Ishikawa (cell line): ENCODE data around the gene SCGB3A2.

Experiments used
- CEBPB ChIP-seq: IDR thresholded peaks from 2 replicates; pipeline ENCODE4 v1.6.1; 2012
- CREB1 ChIP-seq: IDR thresholded peaks from 2 replicates; pipeline ENCODE4 v1.6.1; 2012; ENCODE audit warnings: low read depth
- EGR1 ChIP-seq: IDR thresholded peaks from 2 replicates; pipeline ENCODE4 v1.6.1; 2012
- EP300 ChIP-seq: IDR thresholded peaks from 2 replicates; pipeline ENCODE4 v1.6.1; 2012; ENCODE audit warnings: borderline replicate concordance
- FOXM1 ChIP-seq: IDR thresholded peaks from 2 replicates; pipeline ENCODE4 v1.6.1; 2012; ENCODE audit warnings: low read depth, borderline replicate concordance
- NFIC ChIP-seq: IDR thresholded peaks from 2 replicates; pipeline ENCODE4 v1.6.1; 2012
- RAD21 ChIP-seq: IDR thresholded peaks from 2 replicates; pipeline ENCODE4 v1.6.1; 2012; ENCODE audit warnings: low read depth
- TAF1 ChIP-seq: IDR thresholded peaks from 2 replicates; pipeline ENCODE4 v1.6.1; 2012; ENCODE audit warnings: low read depth, mild to moderate bottlenecking
- TCF12 ChIP-seq: IDR thresholded peaks from 2 replicates; pipeline ENCODE4 v1.6.1; 2012; ENCODE audit warnings: low read depth
- TEAD4 ChIP-seq: IDR thresholded peaks from 2 replicates; pipeline ENCODE4 v1.6.1; 2012
- YY1 ChIP-seq: IDR thresholded peaks from 2 replicates; pipeline ENCODE4 v1.6.1; 2012; ENCODE audit warnings: low read depth
- ZBTB7A ChIP-seq: IDR thresholded peaks from 2 replicates; pipeline ENCODE4 v1.6.1; 2012; ENCODE audit warnings: low read depth
- TF ChIP-seq, protein P1 (sequence below): IDR thresholded peaks from 2 replicates; pipeline ENCODE4 v1.6.1; 2012
- TF ChIP-seq, protein P2 (sequence below): IDR thresholded peaks from 2 replicates; pipeline ENCODE4 v1.6.1; 2012
- TF ChIP-seq, protein P3 (sequence below): IDR thresholded peaks from 2 replicates; pipeline ENCODE4 v1.6.1; 2012; ENCODE audit warnings: low read depth, mild to moderate bottlenecking

SCGB3A2 gene

DNA sequence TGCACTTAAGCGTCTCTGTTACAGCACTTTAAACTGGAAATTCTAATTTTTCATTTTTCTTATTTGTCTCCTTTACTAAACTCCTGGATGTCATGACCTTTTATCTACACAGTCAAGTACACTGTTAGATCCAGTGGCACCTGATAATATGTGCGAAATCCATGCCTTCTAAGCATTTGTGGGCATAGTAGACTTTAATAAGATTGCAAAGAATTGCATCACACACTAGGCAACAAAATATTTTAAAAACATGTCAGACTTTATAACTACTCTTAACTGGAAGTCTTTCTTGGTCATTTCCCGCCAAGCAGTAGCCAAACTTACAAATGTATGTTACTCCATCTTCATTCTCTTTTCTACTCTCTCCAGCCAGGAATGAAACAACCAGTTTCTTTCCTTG is 42.1 kb upstream of the SCGB3A2 start:
- no peak for TF ChIP-seq RAD21
- TF ChIP-seq ZBTB7A = no peak
- TF ChIP-seq, protein P1, sequence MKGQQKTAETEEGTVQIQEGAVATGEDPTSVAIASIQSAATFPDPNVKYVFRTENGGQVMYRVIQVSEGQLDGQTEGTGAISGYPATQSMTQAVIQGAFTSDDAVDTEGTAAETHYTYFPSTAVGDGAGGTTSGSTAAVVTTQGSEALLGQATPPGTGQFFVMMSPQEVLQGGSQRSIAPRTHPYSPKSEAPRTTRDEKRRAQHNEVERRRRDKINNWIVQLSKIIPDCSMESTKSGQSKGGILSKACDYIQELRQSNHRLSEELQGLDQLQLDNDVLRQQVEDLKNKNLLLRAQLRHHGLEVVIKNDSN = no peak
- TF ChIP-seq CEBPB = no peak
- no peak for TF ChIP-seq EP300
- TF ChIP-seq TAF1 = no peak
- TF ChIP-seq CREB1 = no peak
- TF ChIP-seq YY1 = no peak
- no peak for TF ChIP-seq FOXM1
- no peak for TF ChIP-seq TCF12
- TF ChIP-seq EGR1 = no peak

DNA sequence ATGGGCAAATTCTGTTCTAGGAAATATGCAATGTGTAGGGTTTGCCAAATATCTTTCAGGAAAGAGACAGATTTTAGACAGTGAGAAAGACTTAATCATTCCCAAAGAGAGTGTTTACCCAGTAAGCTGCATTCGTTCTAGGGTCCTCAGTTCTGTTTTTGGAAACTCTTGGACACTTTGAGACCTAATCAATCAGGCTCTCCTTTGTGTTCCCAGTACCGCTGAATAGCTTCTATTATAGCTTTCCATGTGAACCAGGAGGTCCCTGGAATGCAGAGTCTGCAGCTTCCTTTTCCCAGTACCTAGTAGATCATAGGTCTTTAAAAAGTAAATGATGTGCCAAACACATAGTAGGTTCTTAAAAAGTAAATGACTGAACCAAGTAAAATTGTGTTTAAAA is 35.6 kb upstream of the SCGB3A2 start:
- TF ChIP-seq, protein P1 = no peak
- TF ChIP-seq CEBPB (no peak), TEAD4 (no peak), TCF12 (no peak), ZBTB7A (no peak), YY1 (no peak), RAD21 (no peak), CREB1 (no peak), FOXM1 (no peak), EP300 (no peak), TAF1 (no peak)
- TF ChIP-seq, protein P2, sequence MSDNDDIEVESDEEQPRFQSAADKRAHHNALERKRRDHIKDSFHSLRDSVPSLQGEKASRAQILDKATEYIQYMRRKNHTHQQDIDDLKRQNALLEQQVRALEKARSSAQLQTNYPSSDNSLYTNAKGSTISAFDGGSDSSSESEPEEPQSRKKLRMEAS = no peak
- TF ChIP-seq, protein P3, sequence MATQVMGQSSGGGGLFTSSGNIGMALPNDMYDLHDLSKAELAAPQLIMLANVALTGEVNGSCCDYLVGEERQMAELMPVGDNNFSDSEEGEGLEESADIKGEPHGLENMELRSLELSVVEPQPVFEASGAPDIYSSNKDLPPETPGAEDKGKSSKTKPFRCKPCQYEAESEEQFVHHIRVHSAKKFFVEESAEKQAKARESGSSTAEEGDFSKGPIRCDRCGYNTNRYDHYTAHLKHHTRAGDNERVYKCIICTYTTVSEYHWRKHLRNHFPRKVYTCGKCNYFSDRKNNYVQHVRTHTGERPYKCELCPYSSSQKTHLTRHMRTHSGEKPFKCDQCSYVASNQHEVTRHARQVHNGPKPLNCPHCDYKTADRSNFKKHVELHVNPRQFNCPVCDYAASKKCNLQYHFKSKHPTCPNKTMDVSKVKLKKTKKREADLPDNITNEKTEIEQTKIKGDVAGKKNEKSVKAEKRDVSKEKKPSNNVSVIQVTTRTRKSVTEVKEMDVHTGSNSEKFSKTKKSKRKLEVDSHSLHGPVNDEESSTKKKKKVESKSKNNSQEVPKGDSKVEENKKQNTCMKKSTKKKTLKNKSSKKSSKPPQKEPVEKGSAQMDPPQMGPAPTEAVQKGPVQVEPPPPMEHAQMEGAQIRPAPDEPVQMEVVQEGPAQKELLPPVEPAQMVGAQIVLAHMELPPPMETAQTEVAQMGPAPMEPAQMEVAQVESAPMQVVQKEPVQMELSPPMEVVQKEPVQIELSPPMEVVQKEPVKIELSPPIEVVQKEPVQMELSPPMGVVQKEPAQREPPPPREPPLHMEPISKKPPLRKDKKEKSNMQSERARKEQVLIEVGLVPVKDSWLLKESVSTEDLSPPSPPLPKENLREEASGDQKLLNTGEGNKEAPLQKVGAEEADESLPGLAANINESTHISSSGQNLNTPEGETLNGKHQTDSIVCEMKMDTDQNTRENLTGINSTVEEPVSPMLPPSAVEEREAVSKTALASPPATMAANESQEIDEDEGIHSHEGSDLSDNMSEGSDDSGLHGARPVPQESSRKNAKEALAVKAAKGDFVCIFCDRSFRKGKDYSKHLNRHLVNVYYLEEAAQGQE = no peak

DNA sequence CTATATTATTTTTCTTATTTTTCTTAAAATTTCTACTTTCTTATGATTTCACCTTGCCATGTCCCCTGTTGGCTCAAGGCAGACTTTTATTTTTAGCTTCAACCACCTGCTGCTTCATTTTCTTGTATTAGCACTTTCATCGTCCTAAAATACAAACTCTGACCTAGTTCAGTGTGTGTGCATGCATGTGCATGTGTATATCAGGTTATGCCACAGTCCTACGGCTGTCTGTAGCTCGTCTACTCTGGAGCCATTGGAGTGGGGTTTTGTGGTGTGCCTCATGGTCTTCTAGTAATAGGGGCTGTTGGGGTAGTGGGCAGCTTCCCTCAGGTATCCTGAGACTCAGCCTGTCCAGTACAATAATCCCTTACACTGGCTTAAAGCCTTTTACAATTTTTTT is 33.7 kb upstream of the SCGB3A2 start:
- no peak for TF ChIP-seq TAF1
- TF ChIP-seq, protein P1 = no peak
- TF ChIP-seq EGR1 = no peak
- no peak for TF ChIP-seq YY1
- no peak for TF ChIP-seq TEAD4

DNA sequence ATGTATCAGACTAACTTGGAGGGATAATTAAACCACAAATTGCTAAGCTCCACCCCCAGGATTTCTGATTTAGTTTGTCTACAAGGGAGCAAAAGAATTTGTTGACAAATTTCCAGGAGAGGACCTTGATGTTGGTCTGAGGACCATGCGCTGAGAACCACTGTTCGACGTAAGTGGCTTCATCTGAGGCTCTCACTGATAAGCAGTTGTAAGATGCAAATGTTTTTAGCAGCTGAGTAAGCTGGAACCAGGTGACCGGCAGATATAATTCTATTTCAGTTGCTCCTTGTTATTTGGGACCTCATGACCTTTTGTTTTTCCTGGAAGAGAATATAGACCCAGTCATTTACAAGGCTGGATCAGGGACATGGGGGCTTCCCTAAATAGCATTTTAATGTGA is 32.9 kb upstream of the SCGB3A2 start:
- TF ChIP-seq EGR1 (no peak), EP300 (no peak), CEBPB (no peak), CREB1 (no peak), ZBTB7A (no peak), TAF1 (no peak), YY1 (no peak), TCF12 (no peak), FOXM1 (no peak), RAD21 (no peak), NFIC (no peak), TEAD4 (no peak)
- TF ChIP-seq, protein P3 = no peak
- TF ChIP-seq, protein P2 = no peak
- TF ChIP-seq, protein P1 = no peak

DNA sequence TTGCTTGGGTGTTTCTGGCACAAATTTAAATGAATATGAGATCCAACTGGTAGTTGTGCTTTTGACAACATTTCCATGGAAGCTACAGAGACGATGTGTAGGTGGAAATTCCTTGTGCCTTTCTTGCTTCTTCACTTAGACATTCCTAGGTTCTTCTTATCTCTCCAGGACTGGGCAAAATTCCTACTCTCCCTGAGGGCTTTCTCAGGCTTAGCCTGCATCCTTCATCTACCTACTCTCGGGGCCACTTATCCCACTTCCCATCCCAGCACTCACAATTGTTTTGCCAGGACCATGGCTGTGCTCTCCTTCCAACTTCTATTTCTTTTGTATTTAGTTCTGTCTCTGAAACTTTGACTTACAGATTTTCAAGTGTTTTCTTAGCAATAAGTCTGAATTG is 29.3 kb upstream of the SCGB3A2 start:
- TF ChIP-seq TAF1 = no peak
- no peak for TF ChIP-seq TEAD4
- TF ChIP-seq NFIC = no peak
- no peak for TF ChIP-seq ZBTB7A
- TF ChIP-seq, protein P2 = no peak

DNA sequence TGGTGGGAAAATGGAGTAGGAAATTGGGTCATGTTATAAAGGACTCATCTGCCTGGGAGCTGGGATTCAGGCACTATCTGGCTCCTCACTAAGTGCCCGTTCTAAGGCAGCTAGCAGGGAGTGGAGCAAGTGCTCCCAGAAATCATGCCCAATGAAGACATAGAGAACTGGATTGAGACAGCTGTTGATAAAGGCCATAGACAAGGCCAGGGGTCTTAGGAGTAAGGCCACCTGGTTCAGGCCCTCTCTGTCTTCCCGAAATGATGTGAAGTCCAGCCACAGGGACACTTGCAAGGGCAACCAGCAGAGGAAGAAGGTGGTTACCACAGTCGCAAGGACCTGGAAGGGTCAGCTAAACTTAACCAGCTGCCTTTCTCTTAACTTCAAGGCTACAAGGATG is 26.9 kb upstream of the SCGB3A2 start:
- TF ChIP-seq CEBPB (no peak), YY1 (no peak), EGR1 (no peak), NFIC (no peak), EP300 (no peak), CREB1 (no peak), TCF12 (no peak), RAD21 (no peak), TEAD4 (no peak)
- TF ChIP-seq, protein P1 = no peak
- TF ChIP-seq, protein P2 = no peak
